Endothelial cell of umbilical vein (primary cell): ENCODE data around the gene IRF2. TPM values are rescaled to one million over a fixed set of nuclear protein-coding genes. Genes with fewer than 3 reads are reported as not detected.

Experiments used
- BruUV-seq: library from RNA; stranded (reverse); fragments of 400-500 nt; replicated peaks from 2 replicates; lab custom pipeline; 2021; lab: Mats Ljungman, UMichigan
- CTCF ChIA-PET: fragments of 300-600, 350-600 bp; sonication (Branson Sonifier 250); formaldehyde crosslinking; loops from one replicate; lab custom pipeline; 2021; ENCODE audit warnings: antibody characterized with exemption, inconsistent platforms; lab: Charles Lee
- POLR2A ChIA-PET: fragments of 300-600, 350-600 bp; sonication (Branson Sonifier 250); formaldehyde crosslinking; loops from one replicate; lab custom pipeline; 2021; ENCODE audit warnings: antibody characterized with exemption, inconsistent platforms; lab: Charles Lee
- DNase-seq: peaks from one replicate; pipeline ENCODE4 v3.0.0-alpha.2; 2011; ENCODE audit warnings: low read depth, low spot score
- FAIRE-seq: peaks from 2 replicates; lab custom pipeline; 2011; peaks lifted over from hg19 to GRCh38; lab: Jason Lieb, UNC
- H2AFZ ChIP-seq: 2 replicates; pipeline ENCODE4 v1.6.0; 2012; ENCODE audit warnings: low read depth, low read length, control low read depth, inconsistent platforms
- H3K27ac ChIP-seq: 2 replicates; pipeline ENCODE4 v1.5.1; 2011; ENCODE audit warnings: low read depth, mild to moderate bottlenecking, control low read depth, low read length, moderate library complexity; ENCODE audit not compliant: insufficient read depth
- H3K27me3 ChIP-seq, 2 experiments: 2 replicates each; pipeline versions ENCODE4 v1.6.0 to v1.6.1; 2011; ENCODE audit warnings: low read length in 2 of 2, mixed read lengths in 1 of 2; ENCODE audit not compliant: control insufficient read depth in 2 of 2, insufficient read depth in 2 of 2
- H3K36me3 ChIP-seq, 2 experiments: 2 replicates in 1 of 2; 3 replicates in 1 of 2; pipeline ENCODE4 v1.5.1; 2011; ENCODE audit warnings: low read length in 2 of 2, mild to moderate bottlenecking in 1 of 2, moderate library complexity in 1 of 2; ENCODE audit not compliant: control insufficient read depth in 2 of 2, insufficient read depth in 2 of 2; ENCODE audit errors: extremely low read depth in 1 of 2
- H3K4me1 ChIP-seq: 3 replicates; pipeline ENCODE4 v1.5.1; 2011; ENCODE audit warnings: mild to moderate bottlenecking, low read length; ENCODE audit not compliant: control insufficient read depth, insufficient read depth; ENCODE audit errors: extremely low read depth
- H3K4me2 ChIP-seq: 2 replicates; pipeline ENCODE4 v1.6.1; 2011; ENCODE audit warnings: low read length, control low read depth, mixed read lengths; ENCODE audit not compliant: insufficient read depth
- H3K4me3 ChIP-seq, 3 experiments: fragments of 200-600 bp in 1 of 3; sonication (generic), shearing (Covaris generic) in 1 of 3; replicated peaks in 1 of 3; 2 replicates each; pipeline ENCODE4 v1.5.1; 2011 to 2016; ENCODE audit warnings: control low read depth in 3 of 3, low read length in 3 of 3, mild to moderate bottlenecking in 2 of 3, inconsistent platforms in 1 of 3, low read depth in 1 of 3, moderate library complexity in 1 of 3; ENCODE audit not compliant: insufficient read depth in 1 of 3
- H3K79me2 ChIP-seq: 2 replicates; pipeline ENCODE4 v1.6.0; 2012; ENCODE audit warnings: low read length, inconsistent platforms; ENCODE audit not compliant: control insufficient read depth, insufficient read depth
- H3K9ac ChIP-seq: replicated peaks from 2 replicates; pipeline ENCODE3; 2011; ENCODE audit warnings: low read length, control low read depth; ENCODE audit not compliant: insufficient read depth; ENCODE audit errors: extremely low read depth
- H3K9me1 ChIP-seq: replicated peaks from 3 replicates; pipeline ENCODE4 v1.6.0; 2011; ENCODE audit warnings: mild to moderate bottlenecking, low read length; ENCODE audit not compliant: control insufficient read depth, insufficient read depth; ENCODE audit errors: extremely low read depth
- H3K9me3 ChIP-seq: replicated peaks from 2 replicates; pipeline ENCODE4 v1.5.1; 2012; ENCODE audit warnings: low read length, inconsistent platforms; ENCODE audit not compliant: control insufficient read depth, insufficient read depth
- H4K20me1 ChIP-seq: replicated peaks from 2 replicates; pipeline ENCODE3; 2011; ENCODE audit warnings: mild to moderate bottlenecking, low read length; ENCODE audit not compliant: control insufficient read depth, insufficient read depth; ENCODE audit errors: extremely low read depth
- EZH2 ChIP-seq: IDR thresholded peaks from 2 replicates; pipeline ENCODE4 v1.6.1; 2012; ENCODE audit warnings: borderline replicate concordance, low read depth, mild to moderate bottlenecking, moderate library complexity, low read length, inconsistent platforms; ENCODE audit not compliant: severe bottlenecking
- FOS ChIP-seq: IDR thresholded peaks from 2 replicates; pipeline ENCODE4 v1.6.1; 2011; ENCODE audit warnings: mild to moderate bottlenecking, low read length, moderate library complexity, borderline replicate concordance; ENCODE audit not compliant: insufficient read depth
- GATA2 ChIP-seq: IDR thresholded peaks from 2 replicates; pipeline ENCODE4 v1.7.0; 2011; ENCODE audit warnings: low read depth, mild to moderate bottlenecking, moderate library complexity, mixed read lengths, low read length; ENCODE audit not compliant: insufficient read length, insufficient read depth
- JUN ChIP-seq: IDR thresholded peaks from 2 replicates; pipeline ENCODE4 v1.6.1; 2011; ENCODE audit warnings: borderline replicate concordance, low read depth; ENCODE audit not compliant: insufficient read length, insufficient read depth
- MYC ChIP-seq: IDR thresholded peaks from one replicate; pipeline ENCODE4 v1.6.1; 2011; ENCODE audit warnings: mild to moderate bottlenecking, low read depth, low read length
- POLR2A ChIP-seq: IDR thresholded peaks from 2 replicates; pipeline ENCODE4 v1.6.1; 2012; ENCODE audit warnings: low read depth, mild to moderate bottlenecking, control low read depth, low read length
- POLR2AphosphoS5 ChIP-seq: IDR thresholded peaks from 2 replicates; pipeline ENCODE4 v1.6.1; 2012; ENCODE audit warnings: low read depth, mild to moderate bottlenecking, control low read depth, low read length, moderate library complexity; ENCODE audit not compliant: insufficient read depth
- dilution Hi-C: fragments of 300-500 bp; cut with MboI; formaldehyde crosslinking; loops from one replicate; pipeline ENCODE4 v1.15.0; 2019; ENCODE audit warnings: low sequenced_read_pairs; ENCODE audit not compliant: extremely low pct_ligation_motif_present
- intact Hi-C: fragments of 100-400 bp; cut with micrococcal nuclease; formaldehyde crosslinking; loops from one replicate; pipeline ENCODE4 v1.10.0; 2022
- polyA plus RNA-seq, 4 experiments: library from polyadenylated mRNA; depleted of rRNA in 3 of 4; stranded (reverse) in 3 of 4; unstranded in 1 of 4; fragments of >200 nt; gene quantifications; 2 replicates each; pipeline versions ENCODE4 v1.2.1 to v1.2.3, GENCODE V29; 2011 to 2012; ENCODE audit warnings: missing spikeins in 1 of 4
- total RNA-seq: library from RNA; stranded (reverse); gene quantifications from 2 replicates; pipeline ENCODE4 v1.2.3, GENCODE V29; 2021
- TF ChIP-seq, protein P1 (sequence below), 2 donors: IDR thresholded peaks; 1 replicate in 1 of 2; 2 replicates in 1 of 2; pipeline ENCODE4 v1.5.1; 2011; ENCODE audit warnings: low read length in 2 of 2, mild to moderate bottlenecking in 2 of 2, moderate library complexity in 2 of 2, control low read depth in 1 of 2, inconsistent platforms in 1 of 2, low read depth in 1 of 2; ENCODE audit not compliant: insufficient read depth in 1 of 2; ENCODE audit errors: extremely low read depth in 1 of 2
- TF ChIP-seq, protein P2 (sequence below): IDR thresholded peaks from 2 replicates; pipeline ENCODE4 v1.6.1; 2011; ENCODE audit not compliant: insufficient read depth, insufficient read length

The IRF2 gene
- total and polyA plus RNA-seq, 2 donors (not counting 3 experiments of a cell fraction or from before 2014, with no cell fraction given): 26.9 to 27.6 TPM

GRCh38 chr4:184352891-184353290 is 121.5 kb downstream of the IRF2 start:
- DNase-seq: no peak
- Histone ChIP-seq H3K9me3 (no peaks in the 10 kb centered on the region), H3K4me3 (no peak overlapping the region), H3K4me2 (no peak overlapping the region), H3K27ac (no peak overlapping the region), H4K20me1 (no peaks in the 10 kb centered on the region), H3K27me3 (no peaks in the 10 kb centered on the region), H3K79me2 (no peaks in the 10 kb centered on the region), H2AFZ (no peak overlapping the region), H3K4me1 (peaks cover 13% of the 10 kb centered on the region), H3K36me3 (no peaks in the 10 kb centered on the region), H3K9me1 (no peaks in the 10 kb centered on the region), H3K9ac (no peak overlapping the region)
- ChIA-PET POLR2A (no interaction called here), CTCF (interaction anchor here (0.8 to 1.5 kb wide), 5 partner anchors 9 to 88 kb away, joined by 3 to 4 read pairs (median 4); no protein-coding TSS in a partner anchor)
- FAIRE-seq: no peak
- intact Hi-C loops: no loop called here
- no TSS peak for BruUV-seq
- TF ChIP-seq, protein P1, sequence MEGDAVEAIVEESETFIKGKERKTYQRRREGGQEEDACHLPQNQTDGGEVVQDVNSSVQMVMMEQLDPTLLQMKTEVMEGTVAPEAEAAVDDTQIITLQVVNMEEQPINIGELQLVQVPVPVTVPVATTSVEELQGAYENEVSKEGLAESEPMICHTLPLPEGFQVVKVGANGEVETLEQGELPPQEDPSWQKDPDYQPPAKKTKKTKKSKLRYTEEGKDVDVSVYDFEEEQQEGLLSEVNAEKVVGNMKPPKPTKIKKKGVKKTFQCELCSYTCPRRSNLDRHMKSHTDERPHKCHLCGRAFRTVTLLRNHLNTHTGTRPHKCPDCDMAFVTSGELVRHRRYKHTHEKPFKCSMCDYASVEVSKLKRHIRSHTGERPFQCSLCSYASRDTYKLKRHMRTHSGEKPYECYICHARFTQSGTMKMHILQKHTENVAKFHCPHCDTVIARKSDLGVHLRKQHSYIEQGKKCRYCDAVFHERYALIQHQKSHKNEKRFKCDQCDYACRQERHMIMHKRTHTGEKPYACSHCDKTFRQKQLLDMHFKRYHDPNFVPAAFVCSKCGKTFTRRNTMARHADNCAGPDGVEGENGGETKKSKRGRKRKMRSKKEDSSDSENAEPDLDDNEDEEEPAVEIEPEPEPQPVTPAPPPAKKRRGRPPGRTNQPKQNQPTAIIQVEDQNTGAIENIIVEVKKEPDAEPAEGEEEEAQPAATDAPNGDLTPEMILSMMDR (IDR thresholded peaks at IDR 0.05; ENCODE audit: extremely low read depth in 1 of 2, insufficient read depth in 1 of 2, low read depth in 1 of 2, low read length in 2 of 2): no peak
- TF ChIP-seq POLR2AphosphoS5: no peak
- TF ChIP-seq EZH2: no peak
- TF ChIP-seq POLR2A: no peak
- TF ChIP-seq JUN: no peak
- TF ChIP-seq, protein P2, sequence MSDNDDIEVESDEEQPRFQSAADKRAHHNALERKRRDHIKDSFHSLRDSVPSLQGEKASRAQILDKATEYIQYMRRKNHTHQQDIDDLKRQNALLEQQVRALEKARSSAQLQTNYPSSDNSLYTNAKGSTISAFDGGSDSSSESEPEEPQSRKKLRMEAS: no peak
- no peak for TF ChIP-seq FOS
- no peak for TF ChIP-seq MYC
- TF ChIP-seq GATA2: no peak
- dilution Hi-C loops: no loop called here
